ENCODE data around the gene ANKRD60.

The ANKRD60 gene, protein sequence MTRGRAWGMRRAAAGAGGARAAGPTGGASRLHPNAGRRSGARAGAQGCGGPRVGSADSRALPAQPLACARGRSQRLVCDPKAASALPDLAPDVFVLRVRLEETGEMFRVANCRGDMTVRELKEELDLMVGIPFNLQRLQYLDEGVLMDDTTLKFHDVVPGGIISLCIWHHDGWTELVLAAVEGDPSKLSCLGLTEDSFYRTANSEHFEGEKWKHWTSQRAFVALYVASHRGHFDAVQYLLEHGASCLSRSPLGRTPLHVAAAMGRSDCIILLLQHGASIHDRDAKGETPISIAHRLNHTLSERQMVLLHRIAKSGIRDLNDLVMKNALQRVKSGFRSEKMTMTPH

DNA sequence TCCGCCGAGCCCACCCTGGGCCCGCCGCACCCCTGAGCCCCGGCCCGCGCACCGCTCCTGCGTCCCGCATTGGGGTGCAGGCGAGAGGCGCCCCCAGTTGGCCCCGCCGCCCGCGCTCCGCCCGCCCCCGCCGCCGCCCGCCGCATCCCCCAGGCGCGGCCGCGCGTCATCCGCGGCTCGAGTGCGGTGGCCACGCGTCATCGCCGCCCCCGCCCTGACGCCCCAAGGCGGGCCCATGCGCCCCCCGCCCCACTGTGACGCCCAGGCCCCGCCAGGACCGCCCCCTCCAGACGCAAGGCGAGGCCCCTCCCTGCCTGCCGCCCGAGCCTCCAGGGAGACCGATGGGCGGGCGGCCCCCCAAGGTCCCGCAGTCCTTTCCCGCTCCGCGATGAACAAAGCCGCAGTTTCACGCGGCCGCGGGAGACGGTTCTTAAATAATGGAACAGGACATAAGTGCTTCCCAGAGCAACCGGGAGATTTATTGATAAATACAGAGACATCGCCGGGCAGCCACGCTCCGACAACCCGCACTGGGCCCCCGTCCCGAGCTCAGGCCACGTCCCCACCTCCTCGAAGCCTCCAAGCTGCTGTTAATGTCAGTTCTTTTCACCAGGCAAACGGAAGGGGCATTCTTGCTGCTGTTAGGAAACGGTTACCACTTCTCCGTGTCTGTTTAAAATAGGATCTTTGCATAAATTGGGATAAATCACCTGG lies at the start of gene ANKRD60:
Gene ANKRD60, minus strand, starts transcription at position 170 of the 714 bp plus-strand sequence. Its CDS starts 0 bp downstream, at position 170.
- peak; percentile 45 for DNase-seq

DNA sequence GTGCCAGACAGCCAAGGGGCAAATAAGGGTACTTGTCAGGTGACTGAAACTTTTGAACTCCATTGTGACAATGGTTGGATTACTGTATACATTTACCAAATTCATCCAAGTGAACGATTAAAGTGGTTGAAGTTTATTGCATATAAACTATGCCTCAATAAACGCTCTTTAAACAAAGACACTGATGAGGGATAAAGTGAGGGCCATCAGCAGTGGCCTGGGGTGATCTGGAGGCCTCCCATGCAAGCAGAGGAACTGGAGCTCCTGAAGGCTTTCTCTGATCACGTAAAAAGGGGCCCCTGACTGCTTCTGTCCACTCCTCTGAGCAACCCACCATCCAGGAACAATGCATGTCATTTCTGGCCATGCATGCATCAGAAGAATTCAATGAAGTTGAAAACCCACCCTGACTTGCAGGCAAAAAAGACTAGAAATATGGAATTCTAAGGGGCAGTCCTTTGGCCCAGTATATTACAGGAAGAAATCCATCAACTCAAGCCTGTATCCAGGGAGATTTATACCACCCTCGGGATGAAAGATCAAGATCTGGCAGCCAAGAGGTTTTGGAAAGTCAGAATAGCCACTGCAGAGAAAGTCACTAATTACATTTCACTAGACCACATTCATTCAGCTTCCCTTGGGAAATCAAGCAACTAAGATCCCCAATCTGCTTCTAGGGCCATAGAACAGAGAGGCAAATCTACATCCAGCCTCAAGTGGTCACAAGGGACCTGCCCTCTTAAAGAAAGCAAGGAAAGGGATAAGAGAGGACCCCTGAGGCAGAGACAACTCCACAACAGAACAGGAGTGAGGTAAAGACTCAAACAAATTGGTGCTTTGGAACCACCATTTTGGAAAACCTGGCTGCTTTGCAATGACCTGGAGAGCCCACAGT lies 49.4 kb upstream of the ANKRD60 start:
- DNase-seq: no peak

DNA sequence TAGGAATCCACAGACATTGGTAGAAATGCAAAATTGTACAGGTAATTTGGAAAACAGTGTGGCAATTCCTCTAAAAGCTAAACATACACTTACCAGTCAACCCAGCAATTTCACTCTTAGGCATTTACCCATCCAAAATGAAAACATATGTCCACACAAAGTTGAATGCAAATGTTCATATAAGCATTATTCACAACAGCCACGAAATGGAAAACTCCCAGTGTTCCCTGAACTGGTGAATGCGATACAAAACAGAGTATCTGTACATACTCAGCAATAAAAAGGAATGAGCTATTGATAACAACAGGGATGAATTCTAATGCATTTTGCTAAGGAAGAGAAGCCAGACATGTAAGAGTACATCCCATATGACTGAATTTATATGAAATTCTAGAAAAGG lies 48.7 kb upstream of the ANKRD60 start:
- no peak for DNase-seq

DNA sequence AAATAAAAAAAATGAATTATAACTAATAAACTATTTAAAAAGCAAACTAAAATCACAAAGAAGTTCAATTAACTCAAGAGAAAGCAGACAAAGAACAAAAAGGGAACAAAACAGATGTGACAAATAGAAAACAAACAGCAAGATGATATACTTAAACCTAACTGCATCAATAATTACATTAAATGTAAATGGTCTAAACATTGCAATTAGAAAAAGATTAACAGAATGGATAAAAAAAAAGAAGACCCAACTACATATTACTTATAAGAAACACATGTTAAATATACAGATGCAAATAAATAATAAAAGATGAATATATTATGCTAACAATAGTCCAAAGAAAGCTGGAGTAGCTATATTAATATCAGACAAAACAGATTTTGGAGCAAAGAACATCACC lies 45.9 kb upstream of the ANKRD60 start:
- DNase-seq: no peak

DNA sequence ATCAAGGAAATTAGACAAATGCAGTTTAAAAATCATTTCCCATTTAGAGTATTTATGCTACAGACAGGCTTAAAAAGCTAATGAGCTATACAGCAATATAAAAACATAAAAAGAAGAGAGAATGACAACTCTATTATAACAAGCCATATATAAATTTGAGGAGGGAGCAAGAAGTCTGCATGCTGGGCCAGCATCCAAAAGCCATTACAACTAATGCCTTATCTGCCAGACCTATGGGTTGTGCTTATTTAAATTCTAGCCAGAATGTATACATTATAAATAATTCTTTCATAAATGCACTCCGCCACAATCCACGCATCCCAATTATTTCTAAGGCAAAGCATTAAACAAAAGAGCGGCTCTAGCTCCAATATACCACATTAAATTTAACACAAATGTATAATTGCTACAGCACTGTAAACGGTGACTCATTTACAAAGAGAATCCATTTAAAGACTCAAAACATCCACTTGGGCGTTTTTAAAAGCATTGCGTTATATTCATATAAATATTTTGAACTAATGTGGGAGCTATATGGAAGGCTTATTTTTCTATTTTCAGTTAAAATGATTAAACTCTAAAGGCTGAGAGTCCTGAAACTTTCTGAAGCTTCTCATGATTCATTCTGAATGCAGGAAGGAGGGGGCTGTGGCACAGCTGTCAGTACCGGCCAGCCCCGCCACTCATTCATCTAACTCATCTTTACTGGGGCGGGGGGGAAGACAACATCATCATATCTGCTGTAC lies 43.3 kb upstream of the ANKRD60 start:
- DNase-seq: peak; percentile 45

DNA sequence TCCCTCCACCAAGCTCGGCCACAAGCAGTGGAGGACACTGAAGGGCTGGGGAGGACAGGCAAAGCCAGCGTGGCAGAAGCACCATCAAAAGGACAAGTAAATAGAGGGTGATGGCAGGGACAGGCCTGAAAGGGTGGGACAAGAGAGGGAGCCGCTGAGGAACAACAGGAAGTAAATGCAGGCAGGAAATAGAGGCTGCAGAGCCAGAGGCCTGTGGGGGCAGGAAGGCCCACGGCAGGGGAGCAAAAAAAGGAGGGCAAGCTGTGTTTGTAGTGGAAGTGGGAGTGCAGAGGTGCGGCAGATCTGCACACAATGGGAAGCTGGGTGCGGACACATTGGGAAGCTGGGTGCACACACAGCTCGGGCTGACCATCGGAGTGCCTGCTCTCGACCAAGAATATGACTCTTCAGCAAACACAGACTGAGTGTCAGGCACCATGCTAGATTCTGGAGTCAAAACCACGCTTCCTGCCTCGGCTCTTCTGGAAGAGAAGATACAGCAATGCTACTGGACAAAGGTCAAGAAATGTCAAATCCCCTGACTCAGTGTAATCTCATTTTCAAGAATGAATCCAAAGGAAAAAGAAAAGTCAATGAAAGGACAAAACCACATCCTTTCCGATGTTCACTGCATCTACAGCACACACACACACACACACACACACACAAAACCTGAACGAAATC lies 40.6 kb upstream of the ANKRD60 start:
- no peak for DNase-seq

DNA sequence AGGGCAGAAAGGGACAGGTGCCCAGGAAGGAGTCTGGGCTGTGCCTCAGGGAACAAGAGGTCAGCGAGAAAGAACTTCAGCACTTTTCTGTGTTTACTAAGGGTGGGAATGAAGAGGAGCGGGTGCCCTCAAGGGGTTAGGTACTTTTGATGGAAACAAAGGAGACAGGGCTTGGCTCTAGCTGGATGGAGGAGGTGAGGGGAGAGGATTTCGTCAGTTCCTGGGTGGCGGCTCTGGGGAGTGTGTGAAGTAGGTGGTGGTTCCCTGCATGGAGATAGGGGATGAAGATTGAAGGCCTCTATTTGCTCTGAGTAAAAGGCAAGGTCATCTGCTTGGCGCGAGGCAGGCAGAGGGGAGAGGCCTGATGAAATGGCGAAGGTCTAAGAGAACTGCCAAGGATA lies 40.0 kb upstream of the ANKRD60 start:
- no peak for DNase-seq

DNA sequence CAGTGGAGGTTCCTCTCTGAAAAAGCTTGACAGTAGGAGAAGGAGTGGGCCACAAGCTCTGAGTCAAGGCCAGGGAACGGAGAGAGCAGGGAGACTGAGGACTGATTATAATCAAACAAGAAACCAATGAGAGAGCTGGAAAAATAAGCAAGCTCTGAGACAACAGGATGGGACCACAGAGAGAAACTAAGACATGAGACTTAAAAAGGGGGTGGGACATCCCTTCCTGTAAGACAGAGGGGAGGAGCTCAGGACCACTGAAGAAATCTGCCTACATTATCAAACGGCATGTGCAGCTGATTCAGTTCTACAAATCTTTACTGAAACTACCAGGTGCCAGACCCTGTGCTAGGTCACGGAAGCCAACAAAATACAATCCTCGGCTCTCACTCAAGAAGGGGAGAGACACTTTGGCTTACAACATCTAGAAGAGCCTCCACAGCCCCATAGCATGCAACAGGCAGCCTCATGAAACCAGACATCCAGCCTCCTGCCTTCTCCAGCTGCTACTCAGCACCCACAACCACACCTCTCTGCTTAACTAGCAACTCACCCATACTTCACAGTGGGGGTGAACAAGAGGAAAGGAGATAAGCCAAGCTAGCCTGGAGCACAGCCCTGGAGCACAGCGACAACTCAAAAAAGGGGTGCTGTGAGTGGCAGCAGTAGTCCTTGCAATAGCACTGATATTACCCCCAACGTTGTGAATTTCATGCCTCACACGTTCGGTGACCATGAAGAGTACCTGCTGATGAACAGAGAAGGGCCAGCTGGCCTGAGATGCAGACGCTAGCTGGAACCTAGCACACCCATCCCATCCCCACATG lies 39.1 kb upstream of the ANKRD60 start:
- DNase-seq: no peak

DNA sequence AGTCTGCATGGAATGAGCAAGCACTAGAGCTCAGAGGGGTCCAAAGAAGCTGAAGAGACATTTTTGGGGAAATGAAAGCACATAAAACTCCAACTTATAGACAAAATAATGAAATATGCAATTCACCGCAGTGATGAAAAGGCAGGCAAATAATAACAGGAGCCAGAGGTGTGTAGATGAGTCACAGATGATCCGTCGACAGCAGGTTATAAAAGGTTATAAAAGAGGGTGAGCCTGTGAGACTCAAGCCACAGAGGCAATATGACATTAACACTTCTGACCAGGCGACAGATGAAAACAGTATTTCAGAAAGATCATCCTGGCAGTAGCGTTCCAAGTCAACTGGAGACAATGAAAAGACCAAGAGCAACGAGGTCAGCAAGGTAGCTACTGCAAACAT lies 35.8 kb upstream of the ANKRD60 start:
- DNase-seq: no peak

DNA sequence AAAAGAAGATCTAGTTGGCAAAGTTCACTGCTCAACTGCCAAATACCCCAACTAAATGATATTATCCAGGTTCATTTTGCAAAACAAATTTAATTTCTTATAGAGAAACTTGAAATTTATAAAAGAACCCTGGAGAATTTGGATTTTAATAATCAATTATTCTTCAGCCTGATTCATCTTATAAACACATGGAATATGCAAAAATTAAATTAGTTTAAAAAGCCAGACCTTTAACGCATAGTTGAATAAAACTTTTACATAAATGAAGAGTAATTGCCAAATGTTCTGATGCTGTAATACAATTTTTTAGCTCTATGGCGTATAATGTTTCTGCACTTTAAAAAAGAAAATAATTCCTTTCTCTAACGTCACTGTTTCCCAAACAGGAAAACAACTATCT lies 33.2 kb upstream of the ANKRD60 start:
- no peak for DNase-seq

DNA sequence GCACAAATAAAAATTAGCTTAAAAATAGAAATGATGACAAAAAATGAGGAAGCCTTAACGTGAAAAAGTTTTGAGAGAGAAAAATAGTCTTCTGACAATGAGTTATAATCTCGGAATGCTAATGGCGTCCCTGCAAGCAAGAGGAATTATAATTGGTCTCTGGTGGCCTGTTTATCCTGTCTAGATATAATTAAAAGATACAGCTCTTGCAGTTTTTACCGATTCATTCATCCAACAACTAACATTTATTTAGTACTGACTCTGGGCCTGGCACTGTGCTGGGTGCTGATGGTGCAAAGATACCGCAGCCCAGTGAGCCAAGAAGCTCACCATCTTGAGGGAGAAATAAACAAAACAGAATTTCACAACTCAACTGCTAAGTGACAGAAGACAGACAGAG lies 31.6 kb upstream of the ANKRD60 start:
- DNase-seq: no peak

DNA sequence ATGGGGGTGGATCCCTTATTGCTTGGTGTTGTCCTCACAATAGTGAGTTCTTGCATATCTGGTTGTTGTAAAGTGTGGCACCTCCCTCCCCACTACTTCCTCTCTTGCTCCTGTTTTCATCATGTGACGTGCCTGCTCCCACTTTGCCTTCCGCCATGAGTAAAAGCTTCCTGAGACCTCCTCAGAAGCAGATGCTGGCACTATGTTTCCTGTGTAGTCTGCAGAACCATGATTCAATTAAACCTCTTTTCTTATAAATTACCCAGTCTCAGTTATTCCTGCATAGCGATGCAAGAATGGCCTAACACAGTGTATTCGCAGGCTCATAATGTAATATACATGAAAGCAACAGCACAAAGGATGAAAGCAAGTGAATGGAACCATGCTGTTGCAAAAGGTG lies 28.4 kb upstream of the ANKRD60 start:
- no peak for DNase-seq

DNA sequence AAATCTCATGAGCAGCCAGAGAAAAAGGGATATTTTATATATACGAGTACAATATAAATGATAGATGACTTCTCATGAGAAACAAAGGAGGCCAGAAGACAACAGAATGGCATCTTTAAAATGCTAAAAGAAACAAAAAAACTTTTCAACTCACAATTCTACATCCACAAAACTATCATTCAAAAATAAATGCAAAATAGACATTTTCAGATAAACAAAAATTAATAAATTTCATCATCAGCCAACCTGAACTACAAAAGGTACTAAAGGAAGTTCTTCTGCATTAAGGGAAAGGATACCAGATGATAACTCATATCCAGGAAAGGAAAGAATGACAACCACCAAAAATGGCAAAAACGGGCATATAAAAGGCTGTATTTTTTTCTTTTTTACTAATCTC lies 27.9 kb upstream of the ANKRD60 start:
- no peak for DNase-seq

DNA sequence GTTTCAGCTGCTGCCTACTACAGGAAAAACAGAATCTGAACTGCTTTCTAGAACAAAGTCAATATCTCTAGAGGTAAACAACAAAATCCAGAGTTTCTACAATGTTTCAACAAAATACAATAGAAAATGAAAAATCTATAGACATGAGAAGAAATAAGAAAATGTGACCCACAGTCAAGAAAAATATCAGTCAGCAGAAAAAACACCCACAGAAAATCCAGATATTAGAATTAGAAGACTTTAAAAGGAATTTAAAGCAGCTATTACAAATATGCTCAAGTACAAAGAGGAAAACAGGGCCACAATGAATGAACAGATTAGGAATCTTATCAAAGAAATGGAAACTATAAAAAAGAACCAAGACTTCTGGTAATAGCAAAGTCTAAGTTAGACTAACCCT lies 26.4 kb upstream of the ANKRD60 start:
- no peak for DNase-seq

DNA sequence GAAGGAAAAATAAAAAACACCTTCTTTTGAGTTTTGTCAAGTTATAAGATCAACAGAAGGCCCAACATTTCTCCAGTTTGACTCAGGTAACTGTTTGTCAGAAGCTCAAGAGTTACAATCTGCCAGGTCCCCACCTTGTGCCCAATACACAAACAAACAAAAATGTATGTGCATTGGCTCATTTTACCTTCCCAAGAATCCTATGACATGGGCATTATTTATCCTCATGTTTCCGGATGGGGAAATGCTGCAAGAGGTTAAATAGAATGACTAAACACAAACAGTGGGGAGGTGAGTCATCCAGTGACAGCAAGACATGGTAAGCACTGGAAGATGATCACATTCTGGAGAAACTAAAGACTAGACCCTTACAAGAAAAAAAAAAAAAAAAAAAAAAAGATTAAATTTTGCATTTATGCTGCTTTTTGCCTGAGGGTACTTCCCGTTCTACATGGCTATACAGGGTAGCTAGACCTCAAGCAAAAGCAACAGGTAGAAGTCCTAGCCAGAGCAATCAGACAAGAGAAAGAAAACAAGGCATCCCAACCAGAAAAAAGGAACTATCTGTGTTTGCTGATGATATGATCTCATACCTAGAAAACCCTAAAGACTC lies 23.6 kb upstream of the ANKRD60 start:
- DNase-seq: no peak

DNA sequence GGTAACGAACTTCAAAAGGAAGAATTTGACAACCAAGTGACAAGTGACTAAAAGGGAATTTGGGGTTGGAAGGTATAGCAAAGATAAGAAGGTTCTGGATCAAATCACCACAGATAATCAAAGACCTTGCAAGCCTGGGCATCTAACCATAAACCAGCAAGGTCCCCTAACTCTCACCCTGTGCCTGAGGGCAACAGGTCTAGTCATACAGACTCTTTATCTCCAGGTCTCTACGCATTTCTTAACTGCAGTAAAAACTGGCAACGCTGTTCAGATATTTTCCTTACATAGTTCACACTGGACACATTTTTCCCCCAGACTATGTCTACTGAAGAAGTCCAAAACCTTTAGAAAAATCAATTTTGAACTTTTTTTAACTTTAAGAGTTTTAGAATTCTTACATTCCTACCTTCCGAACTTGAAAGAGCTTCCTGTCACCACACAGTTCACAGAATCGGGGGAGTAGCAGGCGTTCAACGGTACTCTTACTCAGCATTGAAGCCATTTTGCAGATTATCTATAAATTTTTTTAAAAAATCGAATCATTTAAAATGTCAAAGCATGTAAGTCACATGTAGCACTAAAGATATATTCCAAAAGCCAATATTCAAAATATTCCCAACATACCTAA lies 23.0 kb upstream of the ANKRD60 start:
- DNase-seq: no peak

DNA sequence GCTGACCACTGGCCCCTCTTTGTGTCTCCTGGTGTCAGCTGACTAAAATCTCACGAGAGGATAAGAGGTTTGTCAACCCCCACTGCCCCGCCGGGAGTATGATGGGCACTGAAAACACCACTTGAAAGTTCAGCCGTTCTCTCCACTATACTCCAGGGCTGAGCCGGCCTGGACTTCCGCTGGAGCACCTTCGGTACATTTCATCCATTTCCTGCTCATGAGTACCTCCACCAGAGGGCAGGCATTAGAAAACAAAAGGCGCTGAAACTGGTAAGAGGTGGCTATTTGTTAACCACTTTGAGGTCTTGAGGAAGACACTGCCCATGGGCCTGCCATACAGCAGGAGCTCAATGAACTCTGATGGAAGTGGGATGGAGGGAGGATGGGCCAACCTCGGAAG lies 17.9 kb upstream of the ANKRD60 start:
- DNase-seq: no peak

DNA sequence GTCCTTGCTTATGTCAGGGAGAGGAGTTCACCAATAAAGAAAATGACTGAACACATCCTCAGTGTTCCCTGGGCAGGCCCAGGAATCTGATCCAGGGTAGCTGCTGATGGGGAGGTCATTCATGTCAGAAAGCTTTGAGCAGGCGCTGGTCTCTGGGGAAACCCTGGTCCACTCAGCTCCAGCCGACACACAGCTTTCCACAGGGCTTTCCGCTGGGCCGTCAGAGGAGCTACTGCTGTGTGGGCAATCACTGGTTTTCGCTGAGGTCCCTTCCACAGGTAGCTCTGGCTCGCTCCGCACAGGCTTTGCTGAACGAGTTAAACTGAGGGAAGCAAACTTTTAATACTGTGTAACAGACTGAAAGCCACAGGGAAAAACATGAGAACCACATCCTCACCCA lies 17.5 kb upstream of the ANKRD60 start:
- DNase-seq: no peak

DNA sequence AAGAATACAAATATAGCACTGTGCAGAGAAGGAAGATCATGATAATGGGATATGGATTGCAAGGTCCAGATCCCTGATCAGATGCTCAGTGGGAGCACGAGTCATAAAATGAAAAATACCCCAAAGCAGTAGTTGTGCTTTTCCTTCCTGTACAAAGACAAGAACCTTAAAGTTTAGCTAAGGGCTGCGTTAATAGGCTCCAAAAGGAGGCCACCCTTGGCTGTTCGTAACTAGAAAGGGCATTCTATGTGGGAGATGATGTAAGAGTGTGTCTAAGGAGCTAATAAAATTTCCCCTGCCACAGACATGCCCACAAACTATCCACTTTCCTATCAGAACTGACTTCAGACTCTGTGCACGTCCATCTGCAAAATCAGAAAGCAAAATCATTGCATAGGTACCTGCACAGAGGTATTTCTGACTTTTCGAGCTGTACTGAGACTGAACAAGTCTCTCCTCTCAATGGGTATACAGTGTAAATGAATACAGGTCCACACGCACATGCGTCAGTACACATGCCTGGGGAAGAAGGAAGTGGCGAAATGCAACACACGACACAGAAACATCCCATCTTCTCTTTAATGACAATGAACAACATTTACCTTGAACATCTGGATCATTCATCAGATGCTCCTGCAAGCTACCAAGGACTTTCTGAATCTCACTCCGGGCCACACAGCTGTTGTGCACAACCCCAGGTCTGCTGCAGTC lies 16.9 kb upstream of the ANKRD60 start:
- DNase-seq: no peak
